Activated naive CD8-positive, alpha-beta T cell treated with anti-CD3 and anti-CD28 coated beads for 36 hours (primary cell): ENCODE results near the gene CCDC148. TPM values are rescaled to one million over a fixed set of nuclear protein-coding genes. Genes with fewer than 3 reads are reported as not detected.
"Not testable (repeated sequence)": the region's sequence is repeated elsewhere in the genome, so short reads cannot be mapped to it uniquely, and the experiment has no call there.

ENCODE experiments used
- DNase-seq: peaks from one replicate; pipeline ENCODE4 v3.0.0; 2021
- H3K27ac Mint-ChIP-seq: one replicate; pipeline ENCODE4 v1.8.0; 2022; ENCODE audit warnings: mild to moderate bottlenecking, moderate library complexity, mixed read lengths
- H3K27me3 Mint-ChIP-seq: one replicate; pipeline ENCODE4 v1.8.0; 2022; ENCODE audit warnings: mild to moderate bottlenecking, mixed read lengths
- H3K36me3 Mint-ChIP-seq: one replicate; pipeline ENCODE4 v1.8.0; 2021; ENCODE audit warnings: mild to moderate bottlenecking, mixed read lengths
- H3K4me1 Mint-ChIP-seq: one replicate; pipeline ENCODE4 v1.8.0; 2021; ENCODE audit warnings: mixed read lengths
- H3K4me3 Mint-ChIP-seq: one replicate; pipeline ENCODE4 v1.8.0; 2022; ENCODE audit warnings: mild to moderate bottlenecking, moderate library complexity, mixed read lengths
- H3K9me3 Mint-ChIP-seq: one replicate; pipeline ENCODE4 v1.8.0; 2022; ENCODE audit warnings: mixed read lengths
- total RNA-seq, 2 experiments: library from RNA; stranded (reverse); gene quantifications; one replicate each; pipeline ENCODE4 v1.2.3, GENCODE V29; 2021

Gene CCDC148
- total RNA-seq, 2 experiments from 2014 or later = not detected

DNA sequence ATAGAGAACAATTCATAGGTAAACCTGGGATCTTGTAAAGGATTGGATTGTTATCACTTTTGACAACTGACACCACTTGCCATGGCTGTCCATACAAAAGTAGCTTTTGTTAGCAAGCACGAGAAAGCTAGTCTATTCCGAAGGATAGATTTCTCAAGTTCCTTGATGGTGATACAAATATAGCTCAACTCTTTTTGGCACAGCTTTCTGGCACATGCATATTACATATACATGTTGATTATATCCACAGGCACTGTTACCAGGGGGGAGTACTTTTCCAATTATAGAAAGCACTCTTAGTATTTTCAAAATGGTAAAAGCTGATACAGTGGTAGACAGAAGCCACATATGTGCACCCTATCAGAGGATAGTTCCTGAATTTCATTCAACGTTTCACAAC is 186.0 kb downstream of the CCDC148 start:
- no peak for DNase-seq
- Mint-ChIP-seq H3K36me3 (no peaks in the 10 kb centered on the region), H3K27me3 (peaks cover 8% of the 10 kb centered on the region), H3K4me3 (no peak overlapping the region), H3K4me1 (no peaks in the 10 kb centered on the region), H3K9me3 (no peaks in the 10 kb centered on the region), H3K27ac (no peak overlapping the region)

- H3K4me1 Mint-ChIP-seq = no peaks in the 10 kb centered on the region
- H3K4me3 Mint-ChIP-seq = no peak overlapping the region
- no peak for DNase-seq
- H3K27me3 Mint-ChIP-seq = peaks cover 8% of the 10 kb centered on the region
- no peaks in the 10 kb centered on the region for H3K36me3 Mint-ChIP-seq
- H3K9me3 Mint-ChIP-seq = no peaks in the 10 kb centered on the region
- H3K27ac Mint-ChIP-seq = no peak overlapping the region
Observed at GRCh38 chr2:158269143-158269542, 187.4 kb downstream of the CCDC148 start.

- no peak for DNase-seq
- Mint-ChIP-seq H3K27me3 (peaks cover 4% of the 10 kb centered on the region), H3K4me3 (no peak overlapping the region), H3K9me3 (no peaks in the 10 kb centered on the region), H3K4me1 (no peaks in the 10 kb centered on the region), H3K36me3 (no peaks in the 10 kb centered on the region), H3K27ac (no peak overlapping the region)
Observed at GRCh38 chr2:158266111-158266510, 190.4 kb downstream of the CCDC148 start.

GRCh38 chr2:158255257-158255656 is 201.3 kb downstream of the CCDC148 start:
- no peaks in the 10 kb centered on the region for H3K4me1 Mint-ChIP-seq
- DNase-seq = no peak
- no peak overlapping the region for H3K4me3 Mint-ChIP-seq
- H3K36me3 Mint-ChIP-seq = no peaks in the 10 kb centered on the region
- no peaks in the 10 kb centered on the region for H3K9me3 Mint-ChIP-seq
- no peak overlapping the region for H3K27ac Mint-ChIP-seq
- H3K27me3 Mint-ChIP-seq = peaks cover 38% of the 10 kb centered on the region

- no peak for DNase-seq
- Mint-ChIP-seq H3K9me3 (no peaks in the 10 kb centered on the region), H3K4me1 (no peaks in the 10 kb centered on the region), H3K27me3 (peaks cover 26% of the 10 kb centered on the region), H3K27ac (no peak overlapping the region), H3K36me3 (no peaks in the 10 kb centered on the region), H3K4me3 (no peak overlapping the region)
Observed at GRCh38 chr2:158253170-158253569, 203.4 kb downstream of the CCDC148 start.

DNA sequence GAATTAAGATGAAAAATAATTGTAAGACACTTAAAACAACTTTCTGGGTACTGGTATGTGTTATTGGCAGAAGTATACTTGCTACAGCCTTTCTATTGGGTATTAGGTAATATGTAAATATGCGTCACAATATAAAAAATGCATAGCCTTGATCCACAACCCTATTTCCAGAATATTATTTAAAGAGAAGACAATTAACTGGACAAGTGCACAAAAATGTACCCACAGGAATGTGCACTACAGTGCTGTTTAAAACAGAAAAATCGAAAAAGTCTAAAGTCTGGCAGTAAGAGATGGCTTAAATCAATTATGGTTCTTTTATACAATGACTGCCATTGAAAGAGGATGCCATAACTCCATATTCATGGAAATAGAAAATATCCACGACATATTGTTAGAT is 205.2 kb downstream of the CCDC148 start:
- H3K36me3 Mint-ChIP-seq = no peaks in the 10 kb centered on the region
- H3K27ac Mint-ChIP-seq = no peak overlapping the region
- peaks cover 18% of the 10 kb centered on the region for H3K27me3 Mint-ChIP-seq
- no peak for DNase-seq
- no peaks in the 10 kb centered on the region for H3K4me1 Mint-ChIP-seq
- no peaks in the 10 kb centered on the region for H3K9me3 Mint-ChIP-seq
- H3K4me3 Mint-ChIP-seq = no peak overlapping the region

DNA sequence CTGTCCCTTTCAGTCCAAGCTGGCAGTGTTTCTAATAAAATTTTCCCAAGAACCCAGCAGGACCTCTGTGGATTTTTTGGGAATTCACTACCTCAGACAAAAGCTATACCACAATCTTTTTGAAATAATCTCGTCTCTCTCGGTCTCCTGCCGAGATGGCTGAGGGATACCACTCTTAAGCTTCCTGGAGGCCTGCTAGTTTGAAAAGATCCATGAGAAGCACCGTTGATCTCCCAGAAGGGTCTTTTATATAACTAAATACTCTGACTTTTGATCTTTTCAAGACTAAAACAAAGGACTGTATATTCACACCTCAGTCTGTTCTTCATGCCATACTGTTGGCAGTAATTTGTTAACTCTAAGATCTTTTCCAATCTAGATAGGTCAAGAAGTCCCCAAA is 213.2 kb downstream of the CCDC148 start:
- peaks cover 5% of the 10 kb centered on the region for H3K27me3 Mint-ChIP-seq
- H3K36me3 Mint-ChIP-seq = no peaks in the 10 kb centered on the region
- H3K27ac Mint-ChIP-seq = no peak overlapping the region
- no peak for DNase-seq
- no peak overlapping the region for H3K4me3 Mint-ChIP-seq
- no peaks in the 10 kb centered on the region for H3K4me1 Mint-ChIP-seq
- no peaks in the 10 kb centered on the region for H3K9me3 Mint-ChIP-seq

DNA sequence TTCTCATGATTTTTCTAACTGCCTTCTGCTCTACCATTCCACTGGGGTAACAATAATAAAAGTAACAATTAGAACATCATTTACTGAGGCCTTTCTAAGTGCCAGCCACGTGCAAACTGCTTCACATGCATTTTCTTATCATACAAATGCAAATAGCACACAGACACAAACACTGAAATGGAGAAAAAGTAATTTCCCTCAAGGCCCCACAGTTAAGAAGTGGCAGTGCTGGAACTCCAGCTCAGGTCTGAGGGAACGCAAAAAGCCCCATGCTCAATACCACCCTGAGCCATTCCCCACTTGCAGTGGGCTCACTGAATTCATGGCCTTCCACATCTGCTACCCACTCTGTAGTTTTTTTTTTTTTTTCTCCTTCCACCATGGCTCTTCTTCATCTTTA is 214.3 kb downstream of the CCDC148 start:
- H3K36me3 Mint-ChIP-seq = no peaks in the 10 kb centered on the region
- no peak overlapping the region for H3K27ac Mint-ChIP-seq
- no peak for DNase-seq
- H3K27me3 Mint-ChIP-seq = peaks cover 5% of the 10 kb centered on the region
- no peak overlapping the region for H3K4me3 Mint-ChIP-seq
- H3K9me3 Mint-ChIP-seq = no peaks in the 10 kb centered on the region
- H3K4me1 Mint-ChIP-seq = no peaks in the 10 kb centered on the region

- peaks cover 5% of the 10 kb centered on the region for H3K27me3 Mint-ChIP-seq
- no peaks in the 10 kb centered on the region for H3K36me3 Mint-ChIP-seq
- H3K27ac Mint-ChIP-seq = no peak overlapping the region
- no peak for DNase-seq
- H3K4me1 Mint-ChIP-seq = no peaks in the 10 kb centered on the region
- H3K9me3 Mint-ChIP-seq = no peaks in the 10 kb centered on the region
- no peak overlapping the region for H3K4me3 Mint-ChIP-seq
Observed at GRCh38 chr2:158240975-158241374, 215.6 kb downstream of the CCDC148 start.

GRCh38 chr2:158239271-158239670 is 217.3 kb downstream of the CCDC148 start:
- no peaks in the 10 kb centered on the region for H3K9me3 Mint-ChIP-seq
- no peak overlapping the region for H3K27ac Mint-ChIP-seq
- no peak overlapping the region for H3K4me3 Mint-ChIP-seq
- H3K36me3 Mint-ChIP-seq = no peaks in the 10 kb centered on the region
- H3K27me3 Mint-ChIP-seq = peaks cover 5% of the 10 kb centered on the region
- no peak for DNase-seq
- no peaks in the 10 kb centered on the region for H3K4me1 Mint-ChIP-seq

DNA sequence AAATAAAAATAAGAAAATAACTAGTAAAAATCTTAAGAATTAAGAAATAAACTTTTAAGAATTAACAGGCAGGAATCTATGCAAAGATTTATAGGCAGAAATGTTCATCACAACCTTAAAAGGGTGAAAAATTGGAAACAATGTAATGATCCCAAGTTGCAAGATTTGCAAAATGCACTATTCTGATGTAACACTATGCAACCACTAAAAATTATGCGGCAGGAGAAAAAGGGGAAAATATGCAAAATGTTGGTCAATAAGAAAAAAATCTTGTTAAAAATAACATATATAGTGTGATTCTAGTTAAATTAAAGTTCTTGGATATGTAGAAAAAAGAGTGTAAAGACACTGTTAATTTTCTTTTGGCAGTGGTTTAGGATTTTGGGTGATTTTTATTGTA is 222.1 kb downstream of the CCDC148 start:
- H3K9me3 Mint-ChIP-seq = no peaks in the 10 kb centered on the region

GRCh38 chr2:158232476-158232875 is 224.1 kb downstream of the CCDC148 start:
- Mint-ChIP-seq H3K36me3 (no peaks in the 10 kb centered on the region), H3K4me1 (no peaks in the 10 kb centered on the region), H3K27me3 (peaks cover 6% of the 10 kb centered on the region), H3K27ac (no peak overlapping the region), H3K4me3 (no peak overlapping the region), H3K9me3 (no peaks in the 10 kb centered on the region)
- DNase-seq = no peak

More for the DNA sequence above, 222.1 kb downstream of the CCDC148 start:
- Mint-ChIP-seq H3K27ac (no peak overlapping the region), H3K36me3 (no peaks in the 10 kb centered on the region), H3K4me1 (no peaks in the 10 kb centered on the region), H3K4me3 (no peak overlapping the region), H3K27me3 (no peaks in the 10 kb centered on the region)
- DNase-seq = no peak

GRCh38 chr2:158228943-158229508 is 227.5 kb downstream of the CCDC148 start:
- H3K4me3 Mint-ChIP-seq = no peak overlapping the region
- no peaks in the 10 kb centered on the region for H3K36me3 Mint-ChIP-seq
- H3K27ac Mint-ChIP-seq = no peak overlapping the region
- H3K9me3 Mint-ChIP-seq = peaks cover 1% of the 10 kb centered on the region
- DNase-seq = no peak
- H3K27me3 Mint-ChIP-seq = peaks cover 6% of the 10 kb centered on the region
- H3K4me1 Mint-ChIP-seq = no peaks in the 10 kb centered on the region

GRCh38 chr2:158223066-158223465 is 233.5 kb downstream of the CCDC148 start:
- H3K9me3 Mint-ChIP-seq, DNase-seq, H3K27ac Mint-ChIP-seq, H3K4me1 Mint-ChIP-seq, H3K36me3 Mint-ChIP-seq, H3K27me3 Mint-ChIP-seq, H3K4me3 Mint-ChIP-seq: not testable (repeated sequence)

DNA sequence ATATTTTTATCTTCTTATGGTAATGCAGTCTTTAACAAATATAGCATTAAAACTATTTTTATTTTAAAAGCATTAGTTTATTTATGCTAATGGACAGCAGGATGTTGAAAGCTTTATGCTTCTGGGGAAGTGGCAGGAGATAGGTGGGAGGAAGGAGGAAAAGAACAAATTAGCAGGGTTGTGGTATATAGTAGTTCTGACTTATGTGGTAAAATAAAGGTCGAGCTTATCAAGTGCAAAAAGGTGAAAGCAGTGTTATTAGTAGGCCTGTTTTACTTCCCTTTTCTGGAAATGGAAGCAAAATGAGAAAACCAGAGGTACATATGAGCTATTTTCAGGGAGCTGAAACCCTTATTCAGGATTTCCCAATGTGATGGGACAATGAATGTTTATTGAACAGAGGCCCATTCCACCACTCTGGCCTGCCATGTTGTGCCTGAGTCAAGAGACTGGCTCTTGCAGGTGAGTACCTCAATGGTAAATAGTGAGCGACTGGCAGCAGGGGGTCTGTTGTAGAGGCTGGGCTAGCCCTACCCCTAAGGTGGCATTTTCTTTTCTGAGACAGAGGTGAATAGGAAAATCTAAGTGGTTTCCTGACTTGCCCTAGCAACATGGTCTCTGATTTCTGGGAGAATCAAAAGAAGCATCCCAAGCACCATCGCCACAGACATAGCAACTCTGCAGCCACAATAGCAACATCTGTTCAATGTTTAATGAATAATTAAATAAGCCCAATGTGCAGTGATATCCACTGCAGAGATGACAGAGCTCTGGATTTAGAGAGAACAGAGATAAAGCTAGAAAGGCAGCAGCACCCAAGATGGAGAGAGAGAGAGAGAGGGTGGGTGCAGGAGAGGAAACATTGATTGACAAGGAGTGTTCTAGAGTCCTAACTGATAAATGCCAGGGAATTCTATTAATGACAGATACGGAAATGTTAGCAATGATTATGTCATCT is 235.2 kb downstream of the CCDC148 start:
- Mint-ChIP-seq H3K27ac (no peak overlapping the region), H3K4me1 (no peaks in the 10 kb centered on the region), H3K27me3 (peaks cover 6% of the 10 kb centered on the region), H3K36me3 (no peaks in the 10 kb centered on the region), H3K9me3 (peaks cover 5% of the 10 kb centered on the region), H3K4me3 (no peak overlapping the region)
- DNase-seq = no peak

DNA sequence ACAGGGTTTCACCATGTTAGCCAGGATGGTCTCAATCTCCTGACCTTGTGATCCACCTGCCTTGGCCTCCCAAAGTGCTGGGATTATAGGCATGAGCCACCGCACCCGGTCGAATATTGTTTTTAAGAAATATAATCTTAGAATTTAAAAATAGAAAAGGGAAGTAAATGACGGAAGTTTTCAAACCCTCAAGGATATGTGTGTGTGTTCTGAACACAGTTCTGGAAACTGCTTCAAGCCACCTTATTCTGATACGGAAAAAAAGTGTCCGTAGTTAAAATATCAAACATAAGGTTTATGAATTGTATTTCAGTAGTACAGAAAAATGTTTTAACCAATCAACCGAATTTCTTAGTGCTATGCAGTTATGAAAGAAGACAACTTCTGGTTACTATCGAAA is 239.0 kb downstream of the CCDC148 start:
- DNase-seq = no peak
- Mint-ChIP-seq H3K4me1 (peaks cover 3% of the 10 kb centered on the region), H3K27ac (no peak overlapping the region), H3K9me3 (peaks cover 4% of the 10 kb centered on the region), H3K36me3 (no peaks in the 10 kb centered on the region), H3K27me3 (peaks cover 6% of the 10 kb centered on the region), H3K4me3 (no peak overlapping the region)
